A549 (cell line): ENCODE measurements around the gene A4GALT.

Experiments used
- EP300 ChIP-seq, 2 experiments: fragments of >200 bp; sonication (Bioruptor Twin); formaldehyde crosslinking; IDR thresholded peaks; 2 replicates in 1 of 2; 3 replicates in 1 of 2; pipeline ENCODE4 v1.6.1; 2016 to 2017
- ESRRA ChIP-seq: fragments of 150-350 bp; IDR thresholded peaks from 2 replicates; pipeline ENCODE4 v1.6.1; 2014; ENCODE audit warnings: mild to moderate bottlenecking, low read length, borderline replicate concordance
- JUN ChIP-seq, 2 experiments: fragments of >200 bp; sonication (Bioruptor Twin); formaldehyde crosslinking; IDR thresholded peaks; 2 replicates in 1 of 2; 3 replicates in 1 of 2; pipeline ENCODE4 v1.6.1; 2016 to 2017
- MAFK ChIP-seq: fragments of 450-650 bp; IDR thresholded peaks from 2 replicates; pipeline ENCODE4 v1.6.1; 2014; ENCODE audit not compliant: partially characterized antibody
- MYC ChIP-seq: IDR thresholded peaks from 2 replicates; pipeline ENCODE4 v1.6.1; 2012; ENCODE audit warnings: mild to moderate bottlenecking, inconsistent platforms, low read length, improper control_type of control experiment, borderline replicate concordance
- PBX3 ChIP-seq: IDR thresholded peaks from 2 replicates; pipeline ENCODE4 v1.6.1; 2012
- PHF8 ChIP-seq: fragments of 200-600 bp; sonication (generic); IDR thresholded peaks from 2 replicates; pipeline ENCODE4 v1.6.1; 2016; ENCODE audit warnings: low read depth, mild to moderate bottlenecking, antibody characterized with exemption, moderate library complexity, borderline replicate concordance
- POLR2A ChIP-seq: IDR thresholded peaks from 2 replicates; pipeline ENCODE4 v1.6.1; 2012; ENCODE audit warnings: mild to moderate bottlenecking, low read length
- RAD21 ChIP-seq, 2 experiments: fragments of >200 bp in 1 of 2; sonication (Bioruptor Twin) in 1 of 2; formaldehyde crosslinking in 1 of 2; IDR thresholded peaks in 1 of 2; conservative IDR thresholded peaks in 1 of 2; 2 replicates in 1 of 2; 3 replicates in 1 of 2; pipeline ENCODE4 v1.6.1; 2012 to 2018; ENCODE audit warnings: inconsistent platforms in 1 of 2
- RCOR1 ChIP-seq: fragments of 150-350 bp; IDR thresholded peaks from 2 replicates; pipeline ENCODE4 v1.6.1; 2014; ENCODE audit warnings: antibody characterized with exemption, low read length, low read depth
- TF ChIP-seq, protein P1 (sequence below): fragments of >200 bp; sonication (Bioruptor Twin); formaldehyde crosslinking; IDR thresholded peaks from 3 replicates; pipeline ENCODE4 v1.5.1; 2016

DNA sequence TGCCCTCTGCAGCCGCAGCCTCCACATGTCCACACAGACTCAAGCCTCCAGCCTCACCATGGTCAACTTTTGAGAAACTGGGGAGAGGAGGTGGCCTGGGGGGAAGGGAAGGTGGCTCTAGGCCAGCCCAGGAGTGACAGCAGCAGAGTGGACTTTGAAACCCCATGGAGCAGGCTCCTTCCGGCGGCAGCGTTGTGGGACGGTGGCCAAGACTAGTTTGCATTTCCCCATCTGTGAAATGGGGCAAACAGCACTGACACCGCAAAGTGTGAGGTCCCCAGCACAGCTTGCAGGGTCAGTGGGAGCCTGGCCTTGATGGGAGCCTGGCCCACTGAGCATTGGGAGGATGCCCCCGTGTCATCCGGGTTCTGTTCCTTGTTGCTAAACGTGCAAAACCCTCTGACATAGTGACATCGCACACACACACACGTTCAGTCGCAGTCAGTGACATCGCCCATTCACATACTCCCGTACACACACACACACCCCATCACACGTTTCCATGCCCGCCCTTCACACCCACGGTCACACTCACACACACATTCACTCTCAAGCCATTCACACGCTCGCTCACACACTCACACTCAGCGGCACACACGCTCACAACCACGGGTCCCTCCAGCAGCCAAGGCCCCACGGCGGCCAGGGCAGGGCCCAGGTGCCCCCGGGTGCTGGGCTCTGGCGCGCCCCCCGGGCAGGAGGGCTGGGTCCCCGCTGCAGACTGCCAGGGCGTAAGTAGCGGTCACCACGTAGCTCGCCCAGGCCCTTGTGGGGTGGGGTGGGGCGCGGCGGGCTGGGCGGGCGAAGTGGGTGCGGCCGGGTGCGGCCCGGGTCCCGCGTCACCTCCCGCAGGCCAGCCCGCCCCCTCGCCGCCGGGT is 72.1 kb downstream of the A4GALT start:
- TF ChIP-seq PBX3: no peak
- no peak for TF ChIP-seq PHF8
- TF ChIP-seq, protein P1, sequence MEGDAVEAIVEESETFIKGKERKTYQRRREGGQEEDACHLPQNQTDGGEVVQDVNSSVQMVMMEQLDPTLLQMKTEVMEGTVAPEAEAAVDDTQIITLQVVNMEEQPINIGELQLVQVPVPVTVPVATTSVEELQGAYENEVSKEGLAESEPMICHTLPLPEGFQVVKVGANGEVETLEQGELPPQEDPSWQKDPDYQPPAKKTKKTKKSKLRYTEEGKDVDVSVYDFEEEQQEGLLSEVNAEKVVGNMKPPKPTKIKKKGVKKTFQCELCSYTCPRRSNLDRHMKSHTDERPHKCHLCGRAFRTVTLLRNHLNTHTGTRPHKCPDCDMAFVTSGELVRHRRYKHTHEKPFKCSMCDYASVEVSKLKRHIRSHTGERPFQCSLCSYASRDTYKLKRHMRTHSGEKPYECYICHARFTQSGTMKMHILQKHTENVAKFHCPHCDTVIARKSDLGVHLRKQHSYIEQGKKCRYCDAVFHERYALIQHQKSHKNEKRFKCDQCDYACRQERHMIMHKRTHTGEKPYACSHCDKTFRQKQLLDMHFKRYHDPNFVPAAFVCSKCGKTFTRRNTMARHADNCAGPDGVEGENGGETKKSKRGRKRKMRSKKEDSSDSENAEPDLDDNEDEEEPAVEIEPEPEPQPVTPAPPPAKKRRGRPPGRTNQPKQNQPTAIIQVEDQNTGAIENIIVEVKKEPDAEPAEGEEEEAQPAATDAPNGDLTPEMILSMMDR: no peak
- TF ChIP-seq EP300 (IDR thresholded peaks at IDR 0.05): no peak
- TF ChIP-seq RAD21 (conservative IDR thresholded peaks at IDR 0.05 in 1 of 2, IDR thresholded peaks at IDR 0.05 in 1 of 2): no peak
- no peak for TF ChIP-seq ESRRA
- no peak for TF ChIP-seq POLR2A
- no peak for TF ChIP-seq RCOR1
- no peak for TF ChIP-seq JUN (IDR thresholded peaks at IDR 0.05)
- no peak for TF ChIP-seq MAFK
- TF ChIP-seq MYC: no peak
